ENCODE measurements around the gene TLCD2.
"Not testable (repeated sequence)": the region's sequence is repeated elsewhere in the genome, so short reads cannot be mapped to it uniquely, and the experiment has no call there.

TLCD2 gene

DNA sequence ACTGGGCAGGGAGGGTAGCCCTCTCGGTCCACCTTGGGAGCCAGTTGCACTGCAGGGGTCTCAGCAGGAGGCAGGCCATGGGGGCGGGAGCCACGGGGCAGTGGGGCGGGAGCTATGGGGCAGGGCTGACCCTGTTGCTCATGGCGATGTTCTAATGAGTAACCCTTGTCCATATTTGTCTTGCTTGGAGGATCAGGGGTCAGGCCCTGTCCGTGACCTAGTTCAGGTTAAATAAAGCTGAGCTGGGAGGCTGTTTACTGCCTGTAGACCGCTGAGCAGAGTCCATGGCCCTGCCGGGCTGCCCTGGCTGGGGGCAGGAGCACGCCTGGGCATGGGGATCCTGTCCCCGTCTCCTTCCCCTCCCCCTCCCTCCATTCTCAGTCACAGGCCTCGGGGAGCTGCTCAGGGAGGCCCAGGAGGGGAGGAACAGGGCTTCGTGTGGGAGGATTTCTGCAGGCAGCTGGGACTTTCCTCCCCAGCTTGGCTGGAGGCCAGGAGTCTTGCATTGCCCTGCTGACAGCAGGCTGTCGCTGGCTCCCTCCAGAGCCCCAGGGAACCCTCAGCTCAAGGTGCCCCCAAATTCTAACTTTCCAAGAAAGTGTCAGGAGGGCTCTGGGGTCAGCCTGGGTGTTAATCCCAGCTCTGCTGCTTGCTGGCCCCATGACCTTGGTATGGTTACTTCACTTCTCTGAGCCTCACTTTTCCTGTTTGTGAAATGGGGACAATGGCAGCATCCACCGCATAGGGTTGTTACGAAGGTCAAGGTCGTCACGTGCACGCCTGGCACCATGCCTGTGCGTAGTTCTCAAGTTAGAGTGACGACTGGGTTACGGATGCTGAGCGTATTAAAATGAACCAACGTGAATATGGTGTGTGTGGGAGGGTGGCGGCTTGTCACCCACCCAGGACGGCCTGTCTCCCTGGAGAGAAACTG, 26.4 kb upstream of the TLCD2 start:
- DNase-seq (ENCODE audit: low read depth in 2 of 2): no peak

- DNase-seq (ENCODE audit: low read depth in 2 of 2): no peak
These were observed 25.7 kb upstream of the TLCD2 start for GRCh38 chr17:1735834-1736347.

- no peak for DNase-seq (ENCODE audit: low read depth in 2 of 2)
These were observed 25.2 kb upstream of the TLCD2 start for GRCh38 chr17:1735418-1735817.

GRCh38 chr17:1733759-1734158, 23.6 kb upstream of the TLCD2 start:
- no peak for DNase-seq (ENCODE audit: low read depth in 2 of 2)

DNA sequence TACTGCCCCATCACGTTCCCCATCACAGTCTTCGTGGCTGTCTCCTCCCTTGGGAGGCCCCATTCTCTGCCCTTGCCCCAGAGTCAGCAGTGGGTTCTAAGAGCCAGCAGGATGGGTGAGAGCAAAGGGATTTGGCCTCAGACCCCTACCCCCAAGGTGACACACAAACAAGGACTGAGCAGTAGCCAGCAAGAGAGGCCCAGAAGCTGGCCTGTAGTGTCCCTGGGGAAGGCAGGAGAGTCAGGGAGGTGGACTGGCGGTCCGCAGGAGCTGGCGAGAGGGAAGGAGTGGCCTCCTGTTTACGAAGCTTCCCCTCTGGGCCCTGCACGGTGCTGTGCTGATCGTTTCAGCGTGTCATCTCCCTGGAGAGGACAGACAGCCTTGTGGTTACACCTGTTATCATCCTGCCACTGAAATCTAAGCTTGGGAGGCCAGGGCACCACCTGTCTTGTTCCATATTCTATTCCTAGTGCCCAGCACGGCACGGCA, 22.7 kb upstream of the TLCD2 start:
- DNase-seq (ENCODE audit: low read depth in 2 of 2): no peak

DNA sequence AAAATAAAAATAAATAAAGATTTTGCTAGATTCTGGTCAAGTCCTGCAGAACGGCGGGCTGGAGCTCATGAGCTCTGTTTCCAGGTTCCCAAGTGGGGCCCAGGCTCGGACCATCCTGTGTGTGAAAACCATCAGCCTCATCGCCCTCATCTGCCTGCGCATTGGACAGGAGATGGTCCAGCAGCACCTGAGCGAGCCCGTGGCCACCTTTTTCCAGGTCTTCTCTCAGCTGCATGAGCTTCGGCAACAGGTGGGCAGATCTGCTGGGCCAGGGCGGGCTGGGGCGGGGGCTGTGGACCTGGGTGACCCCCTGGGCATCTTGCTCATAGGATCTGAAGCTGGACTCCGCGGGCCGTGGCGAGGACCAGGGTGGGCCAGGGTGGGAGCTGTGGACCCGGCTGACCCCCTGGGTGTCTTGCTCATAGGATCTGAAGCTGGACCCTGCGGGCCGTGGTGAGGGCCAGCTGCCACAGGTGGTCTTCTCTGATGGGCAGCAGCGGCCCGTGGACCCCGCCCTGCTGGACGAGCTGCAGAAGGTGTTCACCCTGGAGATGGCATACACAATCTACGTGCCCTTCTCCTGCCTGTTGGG, 22.2 kb upstream of the TLCD2 start:
- DNase-seq (ENCODE audit: low read depth in 2 of 2): no peak

DNA sequence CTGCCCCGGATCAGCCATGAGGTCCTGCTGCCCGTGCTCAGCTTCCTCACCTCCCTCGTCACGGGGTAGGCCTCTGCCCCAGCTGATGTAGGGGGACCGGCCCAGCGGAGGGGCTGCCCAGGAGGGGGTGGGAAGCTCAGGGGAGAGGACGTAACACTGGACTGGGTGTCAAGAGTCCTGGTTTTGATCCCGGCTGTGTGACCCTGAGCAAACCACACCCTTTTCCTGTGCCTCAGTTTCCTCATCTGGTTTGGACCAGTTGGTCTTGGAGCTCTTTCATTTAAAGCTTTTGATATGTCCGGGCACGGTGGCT, 21.0 kb upstream of the TLCD2 start:
- no peak for DNase-seq (ENCODE audit: low read depth in 2 of 2)

GRCh38 chr17:1730326-1731193, 20.4 kb upstream of the TLCD2 start:
- DNase-seq (ENCODE audit: low read depth in 2 of 2): no peak

- DNase-seq (ENCODE audit: low read depth in 2 of 2): no peak
These were observed 19.8 kb upstream of the TLCD2 start for GRCh38 chr17:1729966-1730325.

GRCh38 chr17:1727876-1728630, 17.9 kb upstream of the TLCD2 start:
- DNase-seq (ENCODE audit: low read depth in 2 of 2): no peak

GRCh38 chr17:1727258-1727789, 17.1 kb upstream of the TLCD2 start:
- DNase-seq (ENCODE audit: low read depth in 2 of 2): no peak

DNA sequence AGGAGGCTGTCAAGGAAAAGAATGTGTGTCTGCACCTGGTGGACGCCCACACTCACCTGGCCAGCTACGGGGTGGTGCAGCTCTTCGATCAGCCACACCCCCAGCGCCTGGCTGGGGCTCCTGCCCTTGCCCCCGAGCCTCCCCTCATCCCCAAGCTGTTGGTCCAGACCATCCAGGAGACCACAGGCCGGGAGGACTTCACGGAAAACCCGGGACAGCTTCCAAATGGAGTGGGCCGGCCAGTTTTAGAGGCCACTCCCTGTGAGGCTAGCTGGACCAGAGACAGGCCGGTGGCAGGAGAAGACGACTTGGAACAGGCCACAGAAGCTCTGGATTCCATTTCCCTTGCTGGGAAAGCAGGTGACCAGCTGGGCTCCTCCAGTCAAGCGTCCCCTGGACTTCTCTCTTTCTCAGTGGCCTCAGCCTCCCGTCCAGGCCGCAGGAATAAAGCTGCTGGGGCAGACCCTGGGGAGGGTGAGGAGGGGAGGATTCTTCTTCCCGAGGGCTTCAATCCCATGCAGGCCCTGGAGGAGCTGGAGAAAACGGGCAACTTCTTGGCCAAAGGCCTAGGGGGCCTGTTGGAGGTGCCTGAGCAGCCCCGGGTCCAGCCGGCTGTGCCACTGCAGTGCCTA, 16.6 kb upstream of the TLCD2 start:
- no peak for DNase-seq (ENCODE audit: low read depth in 2 of 2)

DNA sequence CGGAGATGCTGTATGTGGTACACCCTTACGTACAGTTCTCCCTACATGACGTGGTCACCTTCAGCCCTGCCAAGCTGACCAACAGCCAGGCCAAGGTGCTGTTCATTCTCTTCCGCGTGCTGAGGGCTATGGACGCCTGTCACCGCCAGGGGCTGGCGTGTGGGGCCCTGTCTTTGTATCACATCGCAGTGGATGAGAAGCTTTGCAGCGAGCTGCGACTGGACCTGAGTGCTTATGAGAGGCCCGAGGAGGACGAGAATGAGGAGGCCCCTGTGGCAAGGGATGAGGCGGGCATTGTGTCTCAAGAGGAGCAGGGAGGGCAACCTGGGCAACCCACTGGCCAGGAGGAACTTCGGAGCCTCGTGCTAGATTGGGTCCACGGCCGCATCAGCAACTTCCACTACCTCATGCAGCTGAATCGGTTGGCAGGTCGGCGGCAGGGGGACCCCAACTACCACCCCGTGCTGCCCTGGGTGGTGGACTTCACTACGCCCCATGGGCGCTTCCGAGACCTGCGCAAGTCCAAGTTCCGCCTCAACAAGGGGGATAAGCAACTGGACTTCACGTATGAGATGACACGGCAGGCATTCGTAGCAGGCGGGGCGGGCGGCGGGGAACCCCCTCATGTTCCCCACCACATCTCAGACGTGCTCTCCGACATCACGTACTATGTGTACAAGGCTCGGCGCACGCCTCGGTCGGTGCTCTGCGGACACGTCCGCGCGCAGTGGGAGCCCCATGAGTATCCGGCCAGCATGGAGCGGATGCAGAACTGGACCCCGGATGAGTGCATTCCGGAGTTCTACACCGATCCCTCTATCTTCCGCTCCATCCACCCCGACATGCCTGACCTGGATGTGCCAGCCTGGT, 15.7 kb upstream of the TLCD2 start:
- DNase-seq (ENCODE audit: low read depth in 2 of 2): no peak

DNA sequence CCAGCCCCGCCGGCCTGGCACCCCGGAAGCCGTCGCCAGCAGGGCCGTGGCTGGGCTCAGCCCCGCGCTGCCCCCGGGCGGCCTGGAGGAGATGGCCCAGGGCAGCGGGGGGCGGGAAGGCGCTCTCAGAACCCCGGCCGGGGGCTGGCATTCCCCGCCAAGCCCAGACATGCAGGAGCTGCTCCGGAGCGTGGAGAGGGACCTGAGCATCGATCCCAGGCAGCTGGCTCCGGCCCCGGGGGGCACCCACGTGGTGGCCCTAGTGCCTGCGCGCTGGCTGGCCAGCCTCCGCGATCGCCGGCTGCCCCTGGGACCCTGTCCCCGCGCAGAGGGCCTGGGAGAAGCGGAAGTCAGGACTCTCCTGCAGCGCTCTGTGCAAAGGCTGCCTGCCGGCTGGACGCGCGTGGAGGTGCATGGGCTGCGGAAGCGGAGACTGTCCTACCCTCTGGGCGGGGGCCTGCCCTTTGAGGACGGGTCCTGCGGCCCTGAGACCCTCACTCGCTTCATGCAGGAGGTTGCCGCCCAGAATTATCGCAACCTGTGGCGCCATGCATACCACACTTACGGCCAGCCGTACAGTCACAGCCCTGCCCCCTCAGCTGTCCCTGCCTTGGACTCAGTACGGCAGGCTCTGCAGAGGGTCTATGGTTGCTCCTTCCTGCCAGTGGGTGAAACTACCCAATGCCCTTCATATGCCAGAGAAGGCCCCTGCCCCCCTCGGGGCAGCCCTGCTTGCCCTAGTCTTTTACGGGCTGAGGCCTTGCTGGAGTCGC, 14.9 kb upstream of the TLCD2 start:
- no peak for DNase-seq (ENCODE audit: low read depth in 2 of 2)

GRCh38 chr17:1724351-1724868, 14.2 kb upstream of the TLCD2 start, which contains the start of gene WDR81:
TSS of gene WDR81 (plus strand) at chr17:1724704. CDS start at chr17:1724960, 256 bp downstream.
- peak; percentile 73 to 80 for DNase-seq (ENCODE audit: low read depth in 2 of 2)

- not testable (repeated sequence) for DNase-seq (ENCODE audit: low read depth in 2 of 2)
These were observed 11.8 kb upstream of the TLCD2 start for GRCh38 chr17:1722022-1722421.

DNA sequence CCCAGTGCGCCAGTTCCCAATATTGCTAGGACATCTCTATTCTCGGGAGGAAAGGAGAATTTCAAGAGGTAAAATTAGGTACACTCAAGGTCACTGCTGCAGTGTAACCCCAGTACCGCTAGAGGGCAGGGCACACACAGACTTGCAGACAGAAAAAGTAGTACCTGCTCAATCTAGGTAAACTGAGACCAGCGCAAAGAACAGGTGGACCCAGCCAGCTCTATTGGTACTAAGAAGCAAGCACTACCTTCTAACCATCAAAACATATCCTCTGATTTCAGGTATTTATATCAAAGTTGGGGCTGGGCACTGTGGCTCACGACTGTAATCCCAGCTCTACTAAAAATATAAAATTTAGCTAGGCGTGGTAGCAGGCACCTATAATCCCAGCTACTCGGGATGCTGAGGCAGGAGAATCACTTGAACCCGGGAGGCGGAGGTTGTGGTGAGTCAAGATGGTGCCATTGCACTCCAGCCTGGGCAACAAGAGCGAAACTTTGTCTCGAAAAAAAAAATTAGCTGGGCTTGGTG, 10.7 kb upstream of the TLCD2 start:
- peak; percentile 42 to 45 for DNase-seq (ENCODE audit: low read depth in 2 of 2)
